Astrocyte of the spinal cord (primary cell): ENCODE results near the gene LRRC74B.

Experiments used
- DNase-seq: peaks from one replicate; pipeline ENCODE4 v3.0.0; 2011; ENCODE audit warnings: low read depth, low spot score
- H3K4me3 ChIP-seq: 2 replicates; pipeline ENCODE4 v1.5.1; 2011; ENCODE audit warnings: low read depth, mild to moderate bottlenecking, low read length, moderate library complexity
- CTCF ChIP-seq: IDR thresholded peaks from 2 replicates; pipeline ENCODE4 v1.5.1; 2012; ENCODE audit warnings: low read depth, mild to moderate bottlenecking, low read length, inconsistent platforms
- in situ Hi-C: cut with HindIII; loops from 2 replicates; pipeline ENCODE4 v1.10.0; 2017; ENCODE audit warnings: low sequenced_read_pairs

The LRRC74B gene

GRCh38 chr22:21076912-21077625, 31.3 kb downstream of the LRRC74B start:
- in situ Hi-C loops = no loop called here
- H3K4me3 ChIP-seq = no peak overlapping the region
- no peak for TF ChIP-seq CTCF
- DNase-seq = no peak

- in situ Hi-C loops = no loop called here
- no peak for DNase-seq
These were observed 32.2 kb downstream of the LRRC74B start for GRCh38 chr22:21077884-21078508.

GRCh38 chr22:21078916-21079315, 33.2 kb downstream of the LRRC74B start:
- no peak for TF ChIP-seq CTCF
- no peak overlapping the region for H3K4me3 ChIP-seq
- in situ Hi-C loops = no loop called here
- no peak for DNase-seq

More at GRCh38 chr22:21077884-21078508, 32.2 kb downstream of the LRRC74B start:
- H3K4me3 ChIP-seq = no peak overlapping the region
- no peak for TF ChIP-seq CTCF

GRCh38 chr22:21079493-21079892, 33.7 kb downstream of the LRRC74B start:
- DNase-seq = no peak
- no peak for TF ChIP-seq CTCF
- in situ Hi-C loops = no loop called here
- H3K4me3 ChIP-seq = no peak overlapping the region

- TF ChIP-seq CTCF = no peak
- in situ Hi-C loops = no loop called here
- no peak overlapping the region for H3K4me3 ChIP-seq
- DNase-seq = no peak
These were observed 34.8 kb downstream of the LRRC74B start for GRCh38 chr22:21080435-21081137.

- H3K4me3 ChIP-seq = no peak overlapping the region
- DNase-seq = no peak
- TF ChIP-seq CTCF = no peak
- in situ Hi-C loops = no loop called here
These were observed 36.5 kb downstream of the LRRC74B start for GRCh38 chr22:21082248-21082647.
